ENCODE data around the gene DLST.

DLST gene

DNA sequence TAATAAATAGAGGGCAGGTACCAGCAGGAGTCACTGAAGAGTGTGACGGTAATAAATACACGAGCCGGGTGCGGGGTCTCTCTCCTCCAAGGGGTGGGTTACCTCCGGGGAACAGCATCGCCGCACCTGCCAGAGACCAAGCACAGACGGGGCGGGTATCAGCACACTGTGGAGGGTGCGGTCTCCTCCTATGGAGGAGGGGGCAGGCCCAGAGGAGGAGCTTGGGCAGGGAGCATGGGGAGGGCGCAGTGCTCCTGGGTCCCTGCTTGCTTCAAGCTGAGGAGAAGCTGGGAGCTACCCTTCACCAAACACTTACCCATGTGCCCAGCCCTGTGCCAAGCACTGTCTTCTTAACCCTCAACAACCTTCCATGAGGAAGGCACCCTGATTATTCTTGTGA is 60.9 kb downstream of the DLST start:
- no peak for DNase-seq

DNA sequence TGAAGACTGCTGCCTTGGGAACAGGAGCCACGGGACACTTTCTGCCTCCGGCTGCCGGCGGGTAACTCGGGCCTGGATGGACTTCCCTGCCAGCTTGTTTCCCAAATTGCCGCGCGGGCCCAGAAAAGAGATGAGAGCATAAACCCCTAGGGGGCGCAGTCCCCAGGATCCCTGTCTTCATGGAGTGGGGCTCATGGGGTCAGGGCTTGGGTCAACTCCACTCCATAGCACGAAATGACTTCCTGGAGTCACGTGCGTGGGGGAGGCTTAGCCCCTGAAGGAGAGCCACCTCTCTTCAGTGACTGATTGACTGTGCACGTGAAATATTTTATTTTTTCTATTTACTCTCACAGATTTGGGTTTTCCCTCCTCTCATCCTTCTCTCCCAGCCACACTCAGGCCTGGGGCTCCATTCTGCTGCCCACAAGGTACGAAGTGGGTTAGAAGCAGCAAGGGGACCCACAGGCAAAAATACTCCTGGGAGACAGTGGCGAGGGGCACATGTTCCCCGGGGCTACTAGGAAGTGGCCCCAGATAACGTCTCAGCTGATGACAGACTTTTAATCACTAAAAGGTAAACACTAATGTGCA is 63.6 kb downstream of the DLST start:
- DNase-seq: peak; percentile 23

DNA sequence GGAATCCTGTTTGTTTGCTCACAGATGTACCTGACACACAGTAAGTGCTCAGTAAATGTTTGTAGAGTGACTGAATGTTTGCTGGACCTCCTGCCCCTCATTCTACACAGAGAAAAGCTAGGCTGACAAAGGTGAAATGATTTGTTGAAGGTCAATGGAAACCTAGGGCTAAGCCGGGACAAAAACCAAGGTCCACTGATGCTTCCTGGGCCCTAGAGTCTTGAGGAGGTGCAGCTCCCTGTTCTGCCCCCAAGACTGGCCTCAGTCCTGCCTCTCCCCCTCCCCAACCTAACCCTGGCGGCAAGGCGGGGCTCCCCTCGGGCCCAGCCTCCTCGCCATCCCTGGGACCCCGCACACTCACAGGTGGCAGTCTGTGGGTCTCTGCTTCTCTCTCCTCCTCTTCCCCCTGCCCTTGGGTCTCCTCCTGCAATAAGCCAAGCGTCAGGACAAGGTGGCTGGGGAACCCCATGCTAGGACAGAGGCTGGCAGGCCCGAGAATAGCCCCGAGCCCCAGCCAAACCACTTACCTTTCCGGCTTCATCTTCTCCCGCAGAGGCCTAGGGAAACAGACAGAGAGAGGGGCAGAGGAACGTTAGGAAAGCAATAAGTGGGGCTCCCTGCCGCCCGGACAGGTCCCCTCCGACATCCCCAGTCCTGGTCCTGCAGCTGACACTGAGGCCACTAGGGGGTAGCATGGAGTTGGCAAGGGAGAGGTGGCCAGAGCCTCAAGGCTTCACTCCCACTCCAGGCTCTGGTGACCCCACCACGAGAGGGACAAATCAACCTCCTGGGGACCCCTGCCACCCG is 64.3 kb downstream of the DLST start:
- peak; percentile 79 for DNase-seq

DNA sequence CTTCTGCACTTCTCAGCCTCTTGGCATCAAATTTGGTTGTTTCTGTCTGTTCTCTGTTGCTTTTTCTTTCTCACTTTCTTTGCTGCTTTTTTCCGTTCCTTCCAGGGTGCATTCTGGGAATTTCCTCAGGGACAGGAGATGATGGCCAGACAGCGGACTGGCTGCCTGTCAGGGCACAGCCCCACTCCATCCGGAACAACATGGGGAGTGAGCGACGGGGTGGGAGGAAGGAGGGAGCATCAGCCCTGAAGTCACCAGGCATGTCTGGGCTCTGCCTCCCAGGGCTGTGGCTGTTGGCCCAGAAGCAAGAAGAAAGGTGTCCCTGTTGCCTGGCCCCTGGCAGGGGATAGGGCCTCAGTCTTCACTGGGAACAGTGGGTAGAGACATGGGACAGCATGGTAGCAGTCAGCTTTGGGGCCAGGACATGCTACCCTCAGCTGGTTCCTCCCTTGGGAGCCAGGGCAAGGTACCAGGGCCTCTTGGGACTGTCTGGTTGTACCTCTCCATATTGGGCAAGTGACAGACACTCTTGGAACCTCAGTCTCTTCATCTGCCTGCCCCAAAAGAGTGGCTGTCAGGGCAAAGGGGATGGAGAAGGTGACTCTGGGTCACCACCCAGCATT is 65.1 kb downstream of the DLST start:
- no peak for DNase-seq

DNA sequence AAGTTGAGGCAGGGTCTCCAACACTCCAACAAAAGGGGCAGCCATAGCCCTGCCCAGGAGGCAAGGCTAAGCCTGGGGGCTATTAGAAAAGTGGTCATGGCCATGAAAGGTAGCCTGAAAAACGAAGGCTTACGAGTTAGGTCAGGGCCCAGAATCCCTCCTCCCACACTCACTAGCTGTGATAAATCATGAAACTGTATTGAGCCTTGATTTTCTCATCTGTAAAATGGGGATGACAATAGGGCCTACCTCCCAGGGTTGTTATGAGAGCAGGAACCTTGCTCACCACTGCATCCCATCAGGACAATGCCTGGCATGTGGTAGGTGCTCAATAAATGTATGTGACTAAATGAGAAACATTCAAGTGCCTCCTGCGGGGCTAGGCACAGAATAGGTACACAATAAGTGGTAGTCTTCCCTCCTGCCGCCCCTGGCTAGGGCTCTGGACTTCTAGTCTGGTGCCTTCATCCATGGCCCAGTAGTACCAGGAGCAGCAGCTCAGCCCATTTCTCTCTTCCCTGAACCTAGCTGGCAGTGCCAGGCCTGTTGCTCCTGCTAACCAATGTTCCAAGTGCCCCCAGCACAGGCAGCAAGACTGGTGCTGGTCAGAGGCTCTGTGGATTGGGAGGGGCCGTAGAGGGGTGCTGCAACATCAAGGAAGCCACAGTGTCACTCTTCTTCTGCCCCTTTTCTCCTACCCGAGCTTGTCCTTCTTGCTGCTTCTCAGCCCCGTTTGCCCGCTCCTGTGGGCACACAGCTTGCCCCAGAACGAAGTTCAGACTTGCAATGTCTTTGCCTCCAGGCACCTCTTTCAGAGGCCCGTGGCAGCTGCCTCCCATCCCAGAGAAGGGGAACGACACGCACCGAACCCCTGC is 65.9 kb downstream of the DLST start:
- DNase-seq: no peak

DNA sequence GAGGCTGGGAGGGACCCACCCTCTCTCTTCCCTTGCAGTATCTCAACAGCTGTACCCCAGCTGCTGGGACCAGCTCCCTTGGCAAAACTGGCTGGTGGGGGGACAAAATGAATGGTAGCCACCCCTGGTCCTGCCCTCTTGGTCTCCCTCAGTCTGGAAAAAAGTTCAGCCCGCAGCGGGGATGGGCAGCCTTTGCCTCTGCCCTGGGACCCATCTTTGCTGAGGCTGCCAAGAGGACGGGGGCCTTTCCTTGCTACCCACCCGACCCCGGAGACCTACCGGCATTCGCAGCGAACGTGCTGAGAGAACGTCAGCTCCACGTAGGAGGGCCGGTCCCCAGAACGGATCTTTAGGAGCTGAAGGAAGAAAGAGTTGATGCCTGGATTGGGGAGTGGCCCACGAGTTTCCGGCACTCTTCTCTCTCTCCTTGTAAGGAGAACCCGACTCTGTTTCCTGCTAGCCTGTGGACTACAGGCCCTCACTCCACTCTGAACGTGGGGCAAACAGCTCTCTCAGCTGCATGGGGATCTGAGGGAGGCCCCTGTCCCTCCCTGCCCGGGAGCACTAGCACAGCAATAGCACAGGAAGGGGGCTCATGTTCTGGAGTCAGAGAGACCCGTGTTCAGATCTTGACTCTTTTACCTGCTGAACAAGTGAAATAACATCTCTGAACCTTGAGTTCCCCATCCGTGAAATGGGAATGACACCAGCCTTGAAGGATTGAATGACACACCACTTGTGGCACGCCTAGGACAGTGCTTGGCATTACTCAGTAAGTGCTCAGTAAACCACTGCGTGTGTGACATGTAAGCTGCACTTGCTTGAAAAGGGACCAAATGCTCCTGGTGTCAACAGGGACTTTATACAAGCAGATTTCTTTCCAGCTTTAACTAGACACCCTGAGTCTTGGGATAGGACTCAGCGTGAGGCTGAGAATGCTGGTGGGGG is 66.8 kb downstream of the DLST start:
- no peak for DNase-seq

DNA sequence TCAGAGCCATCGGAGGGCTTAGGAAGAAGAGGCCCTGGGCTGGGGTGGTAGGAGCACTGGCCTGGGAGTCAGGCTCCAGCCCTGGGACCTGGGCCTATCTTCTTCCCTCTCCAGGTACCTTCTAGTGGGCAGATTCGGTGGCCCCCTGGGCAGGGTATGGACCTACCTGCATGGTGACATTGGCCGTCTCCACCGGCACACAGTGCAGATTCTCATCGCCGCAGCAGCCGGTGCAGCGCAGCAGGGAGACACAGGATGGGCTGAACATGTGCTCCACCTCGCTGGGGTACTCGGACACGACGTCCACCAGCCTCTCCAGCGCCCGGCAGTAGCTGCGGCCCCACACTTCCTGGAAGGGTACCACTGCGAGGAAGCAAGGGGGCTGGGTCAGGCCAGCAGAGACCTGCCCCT is 67.5 kb downstream of the DLST start:
- DNase-seq: no peak

DNA sequence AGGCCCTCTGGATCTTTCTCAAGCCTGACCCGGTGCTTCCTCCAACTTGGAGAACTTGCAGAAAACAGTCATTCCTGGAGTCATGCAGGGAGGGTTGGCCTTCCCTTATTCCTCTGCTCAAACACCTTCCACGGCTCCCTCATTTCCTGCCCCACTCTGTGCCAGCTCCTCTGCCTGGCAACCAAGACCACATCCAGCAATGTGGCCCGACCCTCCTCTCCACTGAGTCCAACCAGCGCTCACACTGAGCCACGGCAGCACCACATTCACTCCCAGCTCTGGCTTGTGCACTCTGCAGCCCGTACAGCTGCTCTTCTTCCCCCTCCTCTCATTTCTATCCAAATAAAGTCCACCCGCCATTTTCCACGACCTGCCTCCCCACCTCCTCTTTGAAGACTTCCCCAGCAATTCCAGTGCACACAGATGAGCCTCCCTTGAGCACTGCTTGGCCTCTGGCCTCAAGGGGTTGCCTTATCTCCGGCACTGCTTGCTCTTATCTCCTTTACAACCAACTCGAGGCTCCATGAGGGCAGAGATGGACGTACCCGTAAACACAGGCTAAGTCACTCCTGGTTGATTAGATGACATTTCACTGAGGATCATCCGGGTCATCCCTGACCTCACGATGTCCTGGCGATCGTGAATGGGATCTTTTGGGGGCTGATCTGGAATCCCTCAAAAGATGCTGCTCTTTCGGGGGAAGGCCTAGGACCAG is 68.3 kb downstream of the DLST start:
- no peak for DNase-seq

DNA sequence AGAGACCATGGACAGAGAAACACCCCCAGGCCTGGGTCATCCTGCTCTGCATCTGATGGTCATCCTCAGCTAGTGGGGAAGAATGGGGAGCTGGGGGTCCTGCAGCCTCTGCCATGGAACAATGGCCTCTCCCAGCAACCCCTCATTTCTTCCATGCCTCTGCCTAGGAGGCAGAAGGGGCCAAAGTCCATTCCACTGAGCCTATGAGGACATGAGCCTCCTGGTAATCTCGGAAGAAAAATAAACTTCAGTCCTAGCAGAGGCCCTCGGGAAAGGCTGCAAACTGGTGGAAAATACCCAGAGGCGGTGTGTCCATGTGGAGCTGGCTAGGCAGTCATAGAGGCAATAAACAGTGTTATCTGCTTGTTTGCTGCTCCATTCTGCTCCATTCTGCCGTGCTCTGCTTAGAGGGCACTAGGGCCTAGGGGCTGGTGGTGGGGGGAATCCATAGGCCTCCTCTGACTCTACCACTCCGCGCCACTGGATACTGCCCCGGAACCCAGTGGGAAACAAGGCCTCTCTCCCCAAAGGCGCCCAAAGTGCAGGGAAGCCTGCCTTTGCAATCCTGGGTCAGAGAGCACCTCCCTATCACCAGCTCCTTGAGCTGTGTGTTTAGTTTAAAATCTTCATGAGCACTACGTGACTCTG is 69.2 kb downstream of the DLST start:
- DNase-seq: no peak

DNA sequence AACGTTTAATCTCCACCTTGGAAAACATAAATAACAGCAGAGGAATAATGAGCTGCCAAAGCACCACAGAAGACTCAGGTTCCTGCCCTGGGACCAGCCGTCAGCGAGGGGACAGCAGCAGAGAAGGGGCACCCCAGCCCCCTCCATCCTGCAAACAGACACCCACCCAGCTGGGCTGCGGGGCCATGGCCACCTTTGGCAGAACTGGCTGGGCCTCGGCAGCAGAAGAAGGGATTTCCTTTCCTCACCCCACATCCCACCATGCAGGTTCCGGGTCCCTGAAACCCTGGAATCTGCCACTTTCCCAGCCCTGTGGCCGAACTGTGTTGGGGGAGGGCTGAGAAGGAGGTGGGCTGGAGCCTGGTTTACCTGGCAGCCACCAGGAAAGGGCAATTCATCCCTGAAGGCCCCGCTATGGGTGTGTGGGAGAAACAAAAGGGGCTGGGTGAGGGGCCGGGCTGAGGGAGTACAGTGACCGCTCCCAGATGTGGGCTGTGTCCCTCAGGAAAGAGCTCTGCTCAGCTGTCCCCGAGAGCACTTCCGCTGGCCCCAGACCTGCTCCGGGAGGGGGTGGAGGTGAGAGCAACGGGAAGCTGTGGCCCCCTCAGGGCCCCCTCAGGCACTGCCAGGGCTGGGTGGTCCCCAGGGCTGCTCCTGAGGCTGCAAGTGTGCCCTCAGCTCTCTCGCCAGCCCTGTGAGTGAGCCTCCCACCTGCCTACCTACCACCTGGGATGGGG is 69.9 kb downstream of the DLST start:
- no peak for DNase-seq

DNA sequence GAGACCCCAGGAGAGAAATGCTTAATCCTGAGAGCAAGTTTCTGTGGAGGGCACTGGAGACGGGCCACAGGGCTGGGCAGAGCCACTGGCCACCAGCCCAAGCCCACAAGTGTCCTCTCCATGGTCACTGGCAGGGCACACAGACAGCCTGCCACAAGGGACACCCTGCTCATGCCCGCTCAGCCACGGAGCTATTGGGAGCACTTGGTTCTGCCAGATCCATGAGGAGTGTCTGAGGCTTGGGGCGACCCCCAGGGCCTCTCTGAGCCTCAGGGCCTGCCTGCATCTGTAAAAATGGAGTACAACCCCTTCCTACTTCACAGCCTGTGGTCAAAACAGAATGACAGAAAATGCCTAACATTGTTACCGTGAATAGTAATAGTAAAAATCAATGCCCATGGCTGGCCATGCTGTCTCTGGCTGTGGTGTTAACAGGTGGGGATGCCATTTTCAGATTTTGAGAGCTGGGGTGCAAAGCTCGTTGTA is 70.5 kb downstream of the DLST start:
- no peak for DNase-seq

DNA sequence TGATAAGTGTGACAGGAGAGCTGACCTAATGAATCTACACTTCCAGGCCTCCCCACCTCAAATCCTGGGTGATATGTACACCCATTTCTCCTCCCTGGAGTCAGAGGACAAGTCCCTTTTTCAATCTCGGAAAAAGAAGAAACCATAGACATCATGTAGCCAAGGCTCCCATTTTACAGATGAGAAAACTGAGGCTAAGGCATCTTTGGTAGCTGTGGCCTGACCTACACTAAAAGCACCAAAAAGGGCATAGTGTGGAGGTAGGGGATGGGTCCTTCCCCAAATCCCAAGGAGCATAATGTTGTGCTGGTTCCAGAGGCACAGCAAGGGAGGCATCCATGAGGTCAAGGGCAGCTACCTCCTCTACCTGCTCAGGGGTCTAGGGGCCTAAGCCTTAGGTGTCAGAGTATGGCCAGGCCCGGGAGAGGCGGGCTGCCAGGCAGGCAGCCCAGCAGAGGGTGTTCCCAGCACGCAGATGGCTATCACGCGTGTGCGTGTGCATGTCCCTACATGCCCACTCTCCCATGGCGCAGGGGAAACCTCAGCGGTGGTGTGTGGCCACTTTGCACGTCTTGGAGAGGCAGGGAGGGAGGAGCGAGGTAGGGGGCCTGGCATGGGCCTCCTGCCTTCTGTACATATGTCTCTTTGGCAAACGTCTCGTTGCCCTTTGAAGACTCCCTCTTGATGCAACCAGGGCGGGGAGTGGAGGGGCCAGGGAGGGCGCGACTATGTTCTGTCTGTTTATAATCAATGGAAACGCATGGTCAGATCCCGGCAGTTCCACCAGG is 71.2 kb downstream of the DLST start:
- DNase-seq: no peak
